Measurements from ENCODE around the gene ITFG1.

The ITFG1 gene

DNA sequence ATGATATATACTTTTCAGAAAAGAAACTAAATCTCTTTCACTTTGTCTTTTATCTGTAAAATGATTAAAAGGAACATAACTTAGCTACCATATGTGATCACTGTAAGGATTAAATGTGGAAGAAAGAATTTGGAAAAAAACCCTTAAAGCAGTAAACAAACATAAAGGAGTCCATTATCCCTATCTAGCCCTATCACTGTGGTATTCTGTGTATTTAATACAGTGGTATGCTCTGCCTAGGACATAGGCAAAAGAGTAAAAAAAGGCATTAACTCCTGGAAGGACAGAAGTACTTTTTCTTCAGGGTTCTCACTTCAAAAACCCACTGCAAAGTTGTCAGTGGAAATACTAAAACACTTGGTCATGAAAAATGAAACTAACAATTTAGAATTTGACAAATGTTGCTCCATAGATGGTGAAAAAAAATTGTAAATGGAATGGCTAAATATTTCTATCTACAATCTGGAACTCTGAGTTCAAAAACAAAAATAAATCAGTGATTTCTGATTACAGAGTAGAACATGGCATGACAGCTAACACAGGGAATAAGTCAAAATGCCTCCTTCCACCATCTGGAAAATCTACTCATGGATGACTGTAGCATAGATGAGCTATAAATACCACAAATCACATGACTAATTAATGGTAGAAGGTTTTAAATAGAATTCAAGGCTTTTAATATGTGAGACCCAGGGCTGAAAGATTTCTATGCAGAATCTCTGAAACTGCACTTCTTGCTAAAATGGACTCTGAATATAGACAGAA, 140.1 kb downstream of the ITFG1 start:
- H3K27ac ChIP-seq = no peak overlapping the region
- TF ChIP-seq ZFX (IDR thresholded peaks at IDR 0.05) (no peak), CTCF (conservative IDR thresholded peaks at IDR 0.05) (no peak)

DNA sequence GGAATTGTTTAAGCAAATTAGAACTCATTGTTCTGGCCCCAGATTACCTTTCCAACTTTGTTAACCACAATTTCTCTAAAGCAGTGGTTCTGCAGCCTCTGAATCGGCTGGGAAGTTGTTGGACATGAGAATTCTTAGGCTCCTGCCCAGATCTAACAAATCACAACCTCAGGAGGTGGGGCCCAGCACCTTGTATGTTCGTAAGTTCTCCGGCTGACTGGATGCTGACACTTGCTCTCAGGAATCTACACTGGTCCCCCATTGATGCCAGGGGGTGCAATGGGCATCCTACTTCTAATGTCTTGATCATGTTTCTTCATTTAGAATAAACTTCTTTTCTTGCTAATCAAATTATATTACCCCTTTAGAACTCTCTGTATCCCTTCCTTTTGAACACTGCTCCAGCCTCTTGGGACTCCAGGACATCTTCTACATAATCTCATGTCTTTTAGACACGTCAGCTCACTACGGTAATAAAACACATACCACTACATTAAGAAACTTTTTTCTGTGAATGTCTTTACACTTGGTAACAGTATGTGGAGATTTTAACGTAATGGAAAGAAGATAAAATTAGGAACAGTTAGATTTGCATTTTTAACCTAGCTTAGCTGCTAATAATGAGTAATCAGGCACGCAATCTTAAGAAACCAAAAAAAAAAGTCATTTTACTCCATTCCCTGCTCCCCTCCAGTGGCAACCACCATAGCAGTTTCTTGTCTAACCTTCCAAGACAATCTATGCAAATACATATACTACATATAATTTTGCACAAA, 143.2 kb downstream of the ITFG1 start:
- no peak overlapping the region for H3K27ac ChIP-seq
- TF ChIP-seq ZFX (IDR thresholded peaks at IDR 0.05) = no peak
- no peak for TF ChIP-seq CTCF (conservative IDR thresholded peaks at IDR 0.05)

- H3K27ac ChIP-seq = no peak overlapping the region
- TF ChIP-seq ZFX (IDR thresholded peaks at IDR 0.05) = no peak
- TF ChIP-seq CTCF (conservative IDR thresholded peaks at IDR 0.05) = no peak
These were observed 144.3 kb downstream of the ITFG1 start for GRCh38 chr16:47316442-47317015.

DNA sequence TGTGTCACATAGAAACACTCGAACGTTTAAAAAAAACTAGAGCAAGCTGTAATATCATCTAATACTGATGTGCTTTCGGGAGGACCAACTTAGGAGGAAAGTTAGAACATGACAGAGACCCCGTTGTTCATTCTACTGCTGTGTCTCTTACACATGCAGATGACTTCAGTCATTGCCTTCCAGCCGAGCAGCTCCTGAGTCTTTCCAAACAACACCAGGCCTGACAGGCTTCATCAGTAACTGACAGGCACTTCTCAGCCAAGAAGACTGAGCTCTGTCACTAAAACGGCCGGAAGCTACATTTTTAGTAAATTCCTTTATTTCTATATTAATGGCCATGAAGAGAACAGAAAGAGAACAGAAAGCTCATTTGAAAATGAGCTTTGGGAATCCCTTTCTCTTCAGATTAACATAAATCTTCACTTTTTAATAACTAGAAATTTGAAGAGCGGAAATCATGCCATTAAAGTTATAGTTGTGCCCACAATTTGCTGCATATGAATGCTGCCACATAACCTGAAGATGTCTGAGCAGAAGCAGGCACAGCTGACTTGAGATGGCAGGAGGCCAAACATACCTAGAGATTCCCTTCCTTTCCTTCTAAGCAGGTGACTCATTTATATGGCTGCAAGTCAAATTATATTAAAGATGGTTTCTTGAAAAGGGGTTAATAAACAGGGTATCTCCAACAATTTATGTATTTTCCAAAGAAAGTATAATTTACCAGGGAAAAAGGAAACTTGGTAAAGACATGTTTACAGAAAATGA, 148.9 kb downstream of the ITFG1 start:
- TF ChIP-seq ZFX (IDR thresholded peaks at IDR 0.05) (no peak), CTCF (conservative IDR thresholded peaks at IDR 0.05) (no peak)
- no peak overlapping the region for H3K27ac ChIP-seq

GRCh38 chr16:47310792-47311211, 150.1 kb downstream of the ITFG1 start:
- H3K27ac ChIP-seq = no peak overlapping the region

More at GRCh38 chr16:47310792-47311211, 150.1 kb downstream of the ITFG1 start:
- TF ChIP-seq CTCF (conservative IDR thresholded peaks at IDR 0.05) (no peak), ZFX (IDR thresholded peaks at IDR 0.05) (no peak)

Measured in C4-2B (cell line).